ENCODE measurements around the gene TMPRSS12.
"Not testable (repeated sequence)": the region's sequence is repeated elsewhere in the genome, so short reads cannot be mapped to it uniquely, and the experiment has no call there.

Gene TMPRSS12

DNA sequence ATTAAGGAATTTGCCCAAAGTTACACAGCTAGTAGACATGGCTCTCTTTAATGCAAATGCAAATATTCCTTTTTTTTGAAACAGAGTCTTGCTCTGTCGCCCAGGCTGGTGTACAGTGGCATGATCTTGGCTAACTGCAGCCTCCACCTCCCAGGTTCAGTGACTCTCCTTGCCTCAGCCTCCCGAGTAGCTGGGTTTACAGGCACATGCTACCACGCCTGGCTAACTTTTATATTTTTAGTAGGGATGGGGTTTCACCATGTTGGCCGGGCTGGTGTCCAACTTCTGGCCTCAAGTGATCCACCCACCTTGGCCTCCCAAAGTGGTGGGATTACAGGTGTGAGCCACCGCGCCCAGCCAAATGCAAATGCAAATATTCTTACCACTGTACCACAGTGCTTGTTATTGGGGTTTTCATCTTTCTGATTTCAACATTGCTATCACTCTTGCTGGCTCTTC is 85.1 kb downstream of the TMPRSS12 start:
- no peak overlapping the region for H3K27ac Mint-ChIP-seq
- no peak overlapping the region for H3K4me3 Mint-ChIP-seq
- peaks cover 41% of the 10 kb centered on the region for H3K4me1 Mint-ChIP-seq (ENCODE audit: low read depth)
- no peaks in the 10 kb centered on the region for H3K36me3 Mint-ChIP-seq
- no peaks in the 10 kb centered on the region for H3K9me3 Mint-ChIP-seq (ENCODE audit: low read depth)
- no peaks in the 10 kb centered on the region for H3K27me3 Mint-ChIP-seq

DNA sequence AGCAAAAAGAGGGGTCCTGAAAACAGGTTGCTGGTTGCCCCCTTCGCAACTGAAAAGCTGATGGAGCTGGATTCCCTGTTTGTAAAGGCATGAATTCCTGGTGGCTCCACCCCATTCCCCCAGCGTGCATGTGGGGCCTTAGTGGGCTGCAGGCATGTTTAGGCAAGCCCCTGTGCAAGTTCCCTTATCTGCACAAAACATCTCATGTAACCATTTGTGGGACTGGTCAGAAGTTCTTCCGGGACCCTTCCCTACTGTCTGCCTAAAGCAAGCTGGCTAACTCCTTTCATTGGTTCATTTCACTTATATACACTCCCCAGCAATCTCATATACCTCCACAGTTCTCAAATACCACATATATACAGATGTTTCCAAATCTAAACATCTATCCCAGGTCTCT is 85.7 kb downstream of the TMPRSS12 start:
- Mint-ChIP-seq H3K36me3 (no peaks in the 10 kb centered on the region), H3K27me3 (no peaks in the 10 kb centered on the region), H3K27ac (no peak overlapping the region), H3K4me1 (ENCODE audit: low read depth) (peaks cover 37% of the 10 kb centered on the region), H3K9me3 (ENCODE audit: low read depth) (no peaks in the 10 kb centered on the region), H3K4me3 (no peak overlapping the region)

DNA sequence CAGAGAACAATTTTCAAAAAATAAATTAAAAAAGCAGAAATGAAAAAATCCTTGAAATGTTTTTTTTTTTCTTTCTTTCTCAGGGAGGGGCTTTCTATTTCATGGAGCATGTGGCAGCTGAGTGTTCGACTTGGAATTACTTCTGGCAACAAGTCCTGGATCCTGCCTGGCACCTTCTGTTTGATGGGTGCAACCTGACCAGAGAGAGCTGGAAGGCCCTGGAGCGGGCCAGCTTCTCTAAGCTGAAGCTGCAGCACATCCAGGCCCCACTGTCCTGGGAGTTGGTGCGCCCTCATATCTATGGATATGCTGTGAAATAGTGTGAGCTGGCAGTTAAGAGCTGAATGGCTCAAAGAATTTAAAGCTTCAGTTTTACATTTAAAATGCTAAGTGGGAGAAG is 87.1 kb downstream of the TMPRSS12 start:
- H3K27me3 Mint-ChIP-seq: no peaks in the 10 kb centered on the region
- H3K4me1 Mint-ChIP-seq (ENCODE audit: low read depth): peaks cover 24% of the 10 kb centered on the region
- H3K27ac Mint-ChIP-seq: no peak overlapping the region
- H3K36me3 Mint-ChIP-seq: no peaks in the 10 kb centered on the region
- no peak overlapping the region for H3K4me3 Mint-ChIP-seq
- no peaks in the 10 kb centered on the region for H3K9me3 Mint-ChIP-seq (ENCODE audit: low read depth)

DNA sequence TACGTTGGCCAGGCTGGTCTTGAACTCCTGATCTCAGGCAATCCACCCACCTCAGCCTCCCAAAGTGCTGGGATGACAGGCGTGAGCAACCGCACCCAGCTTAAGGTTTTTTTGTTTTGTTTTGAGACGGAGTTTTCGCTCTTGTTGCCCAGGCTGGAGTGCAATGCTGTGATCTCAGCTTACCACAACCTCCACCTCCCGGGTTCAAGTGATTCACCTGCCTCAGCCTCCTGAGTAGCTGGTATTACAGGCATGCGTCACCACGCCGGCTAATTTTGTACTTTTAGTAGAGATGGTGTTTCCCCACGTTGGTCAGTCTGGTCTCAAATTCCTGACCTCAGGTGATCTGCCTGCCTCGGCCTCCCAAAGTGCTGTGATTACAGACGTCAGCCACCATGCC is 87.8 kb downstream of the TMPRSS12 start:
- not testable (repeated sequence) for H3K27ac Mint-ChIP-seq; H3K9me3 Mint-ChIP-seq (ENCODE audit: low read depth); H3K36me3 Mint-ChIP-seq; H3K27me3 Mint-ChIP-seq; H3K4me3 Mint-ChIP-seq
- H3K4me1 Mint-ChIP-seq (ENCODE audit: low read depth): peaks cover 17% of the 10 kb centered on the region

DNA sequence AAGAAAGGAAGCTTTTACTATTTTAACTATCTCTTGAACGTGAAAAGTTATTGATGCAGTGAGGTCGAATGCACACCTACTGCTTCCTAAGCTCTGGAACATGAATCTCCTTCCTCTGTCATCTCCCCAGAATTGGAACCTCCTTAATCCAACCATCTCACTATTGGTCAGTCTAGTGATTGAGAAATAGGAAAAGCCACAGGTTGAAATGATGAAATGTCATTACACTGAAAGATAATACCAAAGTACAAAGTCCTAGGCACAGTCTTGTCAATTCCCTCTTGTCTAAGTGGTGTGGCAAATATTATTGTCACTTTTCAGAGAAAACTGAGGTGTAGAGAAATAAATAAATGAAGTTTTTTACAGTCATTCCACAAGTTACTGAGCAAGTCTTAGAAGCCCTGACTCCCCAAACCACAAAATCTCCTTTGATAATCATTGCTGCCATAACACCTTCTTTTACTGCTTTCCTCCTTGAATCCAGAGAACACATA is 90.1 kb downstream of the TMPRSS12 start:
- no peak overlapping the region for H3K27ac Mint-ChIP-seq
- no peaks in the 10 kb centered on the region for H3K9me3 Mint-ChIP-seq (ENCODE audit: low read depth)
- H3K27me3 Mint-ChIP-seq: no peaks in the 10 kb centered on the region
- no peak overlapping the region for H3K4me3 Mint-ChIP-seq
- H3K36me3 Mint-ChIP-seq: peaks cover 3% of the 10 kb centered on the region
- H3K4me1 Mint-ChIP-seq (ENCODE audit: low read depth): no peaks in the 10 kb centered on the region

DNA sequence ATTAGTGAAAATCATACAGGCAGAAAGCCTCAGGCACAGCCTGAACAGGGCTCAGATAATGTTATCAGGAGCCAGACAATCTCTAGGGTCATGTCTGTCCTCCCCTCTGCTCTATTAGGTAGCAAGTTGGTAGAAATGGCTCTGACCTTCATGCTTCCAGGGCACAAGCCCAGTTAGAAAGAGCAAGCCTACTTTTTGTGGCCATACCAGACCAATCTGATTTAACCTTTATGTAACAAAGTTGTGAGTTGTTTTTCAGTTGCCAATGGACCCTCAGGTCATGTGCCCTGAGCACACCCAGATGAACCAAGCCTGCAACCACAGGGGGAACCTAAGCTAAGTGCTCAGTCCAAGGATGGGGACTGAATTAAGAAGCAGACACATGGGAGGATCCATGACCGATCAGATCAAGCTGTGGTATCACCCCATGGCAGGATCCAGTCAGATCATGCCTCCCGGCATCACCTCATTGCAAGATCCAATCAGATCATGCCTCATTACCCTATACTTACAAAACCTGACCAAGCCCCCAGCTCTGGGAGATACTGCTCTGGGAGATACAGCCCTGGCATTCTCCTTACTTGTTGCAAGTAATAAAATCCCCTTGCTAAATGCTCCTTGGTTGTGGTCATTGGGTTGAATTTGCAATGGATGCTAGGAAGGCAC is 90.9 kb downstream of the TMPRSS12 start:
- H3K4me3 Mint-ChIP-seq: no peak overlapping the region
- no peaks in the 10 kb centered on the region for H3K27me3 Mint-ChIP-seq
- H3K9me3 Mint-ChIP-seq (ENCODE audit: low read depth): no peaks in the 10 kb centered on the region
- H3K27ac Mint-ChIP-seq: no peak overlapping the region
- H3K36me3 Mint-ChIP-seq: peaks cover 4% of the 10 kb centered on the region
- no peaks in the 10 kb centered on the region for H3K4me1 Mint-ChIP-seq (ENCODE audit: low read depth)

DNA sequence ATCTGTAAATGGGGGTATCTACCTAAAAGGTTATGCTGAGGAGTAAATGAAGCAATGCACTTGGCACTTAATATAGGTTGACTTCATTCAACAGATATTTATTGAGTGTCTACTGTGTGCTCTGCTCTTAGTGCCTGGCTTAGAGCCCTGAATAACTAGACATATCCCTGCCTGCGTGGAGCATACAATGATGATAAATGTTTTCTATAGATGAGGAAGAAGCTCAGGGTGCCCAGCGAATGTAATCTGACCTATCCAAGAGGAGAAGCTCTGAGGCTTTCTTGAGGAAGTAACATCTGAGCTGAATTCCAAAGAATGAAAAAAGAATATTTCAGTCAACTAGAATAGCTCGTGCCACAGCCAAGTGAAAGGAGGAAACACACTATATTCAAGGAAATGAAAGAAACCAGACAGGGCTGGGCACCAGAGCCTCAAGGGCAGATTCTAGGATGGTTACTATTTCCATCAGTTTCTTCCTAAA is 91.7 kb downstream of the TMPRSS12 start:
- H3K9me3 Mint-ChIP-seq (ENCODE audit: low read depth): no peaks in the 10 kb centered on the region
- no peaks in the 10 kb centered on the region for H3K27me3 Mint-ChIP-seq
- H3K4me1 Mint-ChIP-seq (ENCODE audit: low read depth): no peaks in the 10 kb centered on the region
- no peak overlapping the region for H3K27ac Mint-ChIP-seq
- H3K36me3 Mint-ChIP-seq: peaks cover 6% of the 10 kb centered on the region
- H3K4me3 Mint-ChIP-seq: no peak overlapping the region

DNA sequence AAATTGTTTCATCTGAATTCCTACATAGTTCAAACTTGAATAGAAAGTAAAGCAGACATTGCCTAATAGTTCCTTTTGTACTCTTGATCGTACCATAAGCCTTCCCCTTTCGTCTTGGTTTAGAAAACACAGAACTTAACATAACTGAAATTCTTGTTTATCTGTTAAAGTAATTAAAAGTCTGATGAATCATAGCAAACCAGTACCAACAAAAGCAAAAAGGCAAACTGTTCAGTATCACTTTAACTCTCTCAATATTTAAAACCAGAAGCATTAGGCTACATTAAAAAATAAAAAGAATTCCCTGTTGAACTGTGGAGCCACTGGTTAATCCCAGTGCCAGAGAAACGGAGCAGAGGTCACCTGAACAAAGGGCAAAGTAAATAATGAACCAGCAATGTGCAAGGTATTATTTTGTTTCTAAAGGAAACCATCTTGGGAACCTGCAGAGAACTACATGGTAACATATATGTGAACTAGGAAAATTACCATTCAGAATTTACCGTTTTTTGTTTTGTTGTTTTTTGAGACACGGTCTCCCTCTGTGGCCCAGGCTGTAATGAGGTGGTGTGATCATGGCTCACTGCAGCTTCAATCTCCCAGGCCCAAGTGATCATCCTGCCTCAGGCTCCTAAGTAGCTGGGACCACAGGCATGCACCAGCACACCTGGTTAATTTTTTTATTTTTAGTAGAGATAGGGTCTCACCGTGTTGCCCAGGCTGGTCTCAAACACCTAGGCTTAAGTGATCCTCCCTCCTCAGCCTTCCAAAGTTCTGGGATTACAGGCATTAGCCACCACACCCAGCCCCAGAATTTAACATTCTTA is 92.5 kb downstream of the TMPRSS12 start:
- no peaks in the 10 kb centered on the region for H3K27me3 Mint-ChIP-seq
- no peaks in the 10 kb centered on the region for H3K9me3 Mint-ChIP-seq (ENCODE audit: low read depth)
- no peak overlapping the region for H3K27ac Mint-ChIP-seq
- H3K36me3 Mint-ChIP-seq: peaks cover 6% of the 10 kb centered on the region
- H3K4me3 Mint-ChIP-seq: no peak overlapping the region
- H3K4me1 Mint-ChIP-seq (ENCODE audit: low read depth): no peaks in the 10 kb centered on the region

DNA sequence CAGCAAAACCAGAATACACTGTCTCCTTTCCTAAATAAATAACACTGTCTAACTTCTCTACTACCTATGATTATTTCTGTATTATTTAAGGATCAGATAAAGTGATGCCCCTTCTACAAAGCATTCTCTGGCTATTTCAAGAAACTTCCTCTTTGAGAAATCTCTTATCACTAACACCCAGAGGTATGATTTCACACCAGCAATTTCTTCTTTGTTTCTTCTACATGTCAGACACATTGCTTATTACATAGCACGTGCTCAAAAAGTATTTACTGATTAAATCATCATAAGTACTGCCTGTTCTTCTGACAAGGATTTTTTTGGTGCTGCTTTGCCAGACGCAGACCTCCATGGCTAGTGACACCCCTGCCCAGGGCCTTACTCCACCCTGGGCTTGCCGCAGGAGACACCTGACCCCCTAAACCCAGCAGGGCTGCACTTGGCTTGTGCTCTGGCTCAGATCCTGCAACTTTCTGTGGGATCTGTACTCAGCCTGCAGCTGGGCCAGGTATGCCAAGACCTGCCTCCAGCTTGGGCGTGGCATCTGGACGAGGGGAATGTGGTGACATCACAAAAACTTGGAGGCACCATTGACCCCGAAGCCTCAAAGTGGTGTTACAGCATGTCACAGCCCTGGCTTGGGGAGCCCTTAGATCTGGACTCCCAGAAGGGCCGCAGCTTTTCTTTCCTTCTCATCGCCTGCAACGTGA is 94.2 kb downstream of the TMPRSS12 start:
- H3K9me3 Mint-ChIP-seq (ENCODE audit: low read depth): no peaks in the 10 kb centered on the region
- H3K36me3 Mint-ChIP-seq: peaks cover 6% of the 10 kb centered on the region
- H3K4me1 Mint-ChIP-seq (ENCODE audit: low read depth): no peaks in the 10 kb centered on the region
- H3K27me3 Mint-ChIP-seq: no peaks in the 10 kb centered on the region
- no peak overlapping the region for H3K27ac Mint-ChIP-seq
- no peak overlapping the region for H3K4me3 Mint-ChIP-seq
